NCI-H2107 treated with DMSO at 0.1 percent for 48 hours (cell line): ENCODE measurements around the gene PGS1.

Source experiments
- DNase-seq: peaks from one replicate; lab custom pipeline; 2025; ENCODE audit not compliant: unreplicated experiment; lab: John Stamatoyannopoulos, UW

PGS1 gene

GRCh38 chr17:78364436-78365281 lies 13.8 kb upstream of the PGS1 start:
- DNase-seq: no peak

GRCh38 chr17:78365561-78366108 lies 12.8 kb upstream of the PGS1 start:
- no peak for DNase-seq

GRCh38 chr17:78366109-78366848 lies 12.2 kb upstream of the PGS1 start:
- DNase-seq: no peak

GRCh38 chr17:78367193-78367592 lies 11.3 kb upstream of the PGS1 start:
- no peak for DNase-seq

- DNase-seq: no peak
Measured at GRCh38 chr17:78368348-78368747, 10.1 kb upstream of the PGS1 start.

- no peak for DNase-seq
Measured at GRCh38 chr17:78368854-78369495, 9.5 kb upstream of the PGS1 start.

- no peak for DNase-seq
Measured at GRCh38 chr17:78369791-78370381, 8.6 kb upstream of the PGS1 start.

GRCh38 chr17:78371056-78371455 lies 7.4 kb upstream of the PGS1 start:
- DNase-seq: no peak

GRCh38 chr17:78372841-78373240 lies 5.6 kb upstream of the PGS1 start:
- no peak for DNase-seq

GRCh38 chr17:78374189-78374588 lies 4.3 kb upstream of the PGS1 start:
- no peak for DNase-seq

- no peak for DNase-seq
Measured at GRCh38 chr17:78374631-78375274, 3.7 kb upstream of the PGS1 start.

GRCh38 chr17:78375401-78376151 lies 2.9 kb upstream of the PGS1 start:
- no peak for DNase-seq

GRCh38 chr17:78376161-78376560 lies 2.3 kb upstream of the PGS1 start:
- DNase-seq: no peak

GRCh38 chr17:78377858-78378224 lies 608 bp upstream of the PGS1 start:
- DNase-seq: no peak

GRCh38 chr17:78379131-78379491 lies 662 bp downstream of the PGS1 start:
- DNase-seq: no peak

GRCh38 chr17:78380370-78380769 lies 1.9 kb downstream of the PGS1 start:
- DNase-seq: no peak

- no peak for DNase-seq
Measured at GRCh38 chr17:78381601-78382232, 3.3 kb downstream of the PGS1 start.

GRCh38 chr17:78383725-78384471 lies 5.4 kb downstream of the PGS1 start:
- DNase-seq: no peak
